COLO829 (cell line): ENCODE results near the gene KIAA1328.
"Not testable (repeated sequence)": the region's sequence is repeated elsewhere in the genome, so short reads cannot be mapped to it uniquely, and the experiment has no call there.

Experiments
- DNase-seq: peaks from one replicate; pipeline ENCODE4 v3.0.0; 2012; ENCODE audit warnings: low spot score

KIAA1328 gene

GRCh38 chr18:37156330-37156942, 327.5 kb downstream of the KIAA1328 start:
- DNase-seq = no peak

DNA sequence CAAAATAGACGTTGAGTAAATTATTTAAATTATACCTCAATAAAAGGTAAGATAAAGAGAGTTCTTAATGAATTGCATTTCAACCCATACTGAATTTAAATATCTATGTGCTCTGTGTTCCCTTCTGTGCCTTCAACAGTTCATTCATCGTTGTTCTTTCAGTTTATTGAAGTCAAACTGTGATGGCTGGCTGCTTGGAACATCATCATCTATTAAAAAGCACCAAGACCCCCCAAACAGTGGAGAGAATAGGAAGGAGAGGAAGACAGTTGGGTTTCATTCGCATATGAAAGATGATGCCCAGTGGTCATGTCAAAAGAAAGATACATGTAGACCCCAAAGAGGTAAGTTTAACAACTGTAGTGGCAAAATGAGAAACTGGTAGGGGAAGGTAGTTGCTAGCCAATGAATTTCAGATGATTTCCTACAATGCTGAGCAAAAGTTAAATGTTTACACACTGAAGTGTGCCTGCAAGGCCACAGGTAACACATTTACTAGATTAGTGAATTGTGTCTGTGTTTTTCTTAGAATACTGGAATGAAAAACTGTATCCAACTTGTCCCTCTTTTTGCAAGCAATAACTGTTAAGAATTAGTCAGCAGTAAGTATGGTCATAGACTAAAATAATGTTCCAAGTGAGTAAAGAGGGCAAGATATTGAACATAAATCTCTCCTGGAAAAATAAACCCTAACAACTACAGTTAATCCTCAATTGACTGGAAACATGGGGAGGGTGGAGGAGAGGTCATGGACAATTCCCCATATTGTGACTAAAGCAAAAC, 331.3 kb downstream of the KIAA1328 start:
- no peak for DNase-seq

GRCh38 chr18:37161491-37161890, 332.6 kb downstream of the KIAA1328 start:
- DNase-seq = no peak

- no peak for DNase-seq
Measured at GRCh38 chr18:37162551-37162950, 333.6 kb downstream of the KIAA1328 start.

DNA sequence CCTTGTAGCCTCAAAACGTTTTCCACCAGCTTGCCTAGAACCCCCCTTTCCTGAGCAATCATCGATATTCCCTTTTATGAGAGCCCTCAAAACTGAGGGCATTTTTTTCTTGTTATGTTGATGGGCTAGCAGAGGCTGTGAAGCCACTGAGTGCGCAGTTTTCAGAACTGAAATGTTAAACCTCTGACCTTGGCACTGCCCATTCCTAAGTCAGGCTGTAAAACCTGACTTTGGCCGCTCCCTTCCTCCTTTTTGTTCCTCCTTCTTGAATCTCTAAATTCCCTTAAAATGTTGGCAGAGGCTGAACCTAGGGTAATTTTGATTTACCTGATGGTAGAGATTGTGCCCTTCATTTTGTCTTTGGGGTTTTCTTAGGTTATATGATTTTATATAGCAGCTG, 334.2 kb downstream of the KIAA1328 start:
- DNase-seq = no peak

DNA sequence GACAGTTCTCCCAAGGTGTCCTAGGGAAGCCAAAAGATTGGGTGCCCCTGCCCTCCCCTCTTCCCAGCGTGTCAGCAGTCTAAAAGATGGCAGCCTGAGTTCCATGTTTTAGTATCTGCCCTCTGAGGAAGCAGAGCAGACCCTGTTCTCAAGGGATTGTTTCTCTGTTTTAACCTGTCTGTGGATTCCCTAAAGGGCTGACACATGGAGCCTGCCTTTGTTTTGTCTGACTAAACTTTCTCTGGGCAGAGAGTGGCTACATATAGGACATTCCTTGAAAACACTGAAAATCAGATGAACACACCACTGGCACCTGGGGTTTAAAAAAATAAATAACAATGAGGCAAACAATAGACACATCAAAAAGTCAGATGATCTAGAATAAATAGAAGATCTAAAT, 337.6 kb downstream of the KIAA1328 start:
- no peak for DNase-seq

GRCh38 chr18:37166966-37167365, 338.0 kb downstream of the KIAA1328 start:
- not testable (repeated sequence) for DNase-seq

GRCh38 chr18:37170984-37171383, 342.1 kb downstream of the KIAA1328 start:
- no peak for DNase-seq

DNA sequence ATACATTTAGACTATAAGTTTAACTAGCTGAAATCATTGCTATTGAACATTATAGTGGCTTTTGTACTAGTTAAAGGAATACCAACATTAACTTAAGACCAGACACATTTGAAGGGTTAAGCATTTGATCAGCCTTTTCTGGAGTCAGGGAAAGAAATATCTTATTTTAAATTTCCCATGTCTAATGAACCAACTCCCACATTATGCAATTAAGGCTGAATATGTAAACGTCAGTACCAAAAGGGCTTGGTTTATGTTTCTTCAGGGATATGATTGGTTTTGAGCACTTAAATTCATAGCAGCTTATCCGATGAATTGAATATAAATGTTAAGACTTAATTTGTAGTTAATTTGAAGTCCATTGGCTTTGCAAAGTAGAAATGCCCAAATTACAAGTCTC, 344.5 kb downstream of the KIAA1328 start:
- DNase-seq = no peak

- no peak for DNase-seq
Measured at GRCh38 chr18:37175727-37176620, 347.0 kb downstream of the KIAA1328 start.

- no peak for DNase-seq
Measured at GRCh38 chr18:37176621-37176934, 347.7 kb downstream of the KIAA1328 start.

DNA sequence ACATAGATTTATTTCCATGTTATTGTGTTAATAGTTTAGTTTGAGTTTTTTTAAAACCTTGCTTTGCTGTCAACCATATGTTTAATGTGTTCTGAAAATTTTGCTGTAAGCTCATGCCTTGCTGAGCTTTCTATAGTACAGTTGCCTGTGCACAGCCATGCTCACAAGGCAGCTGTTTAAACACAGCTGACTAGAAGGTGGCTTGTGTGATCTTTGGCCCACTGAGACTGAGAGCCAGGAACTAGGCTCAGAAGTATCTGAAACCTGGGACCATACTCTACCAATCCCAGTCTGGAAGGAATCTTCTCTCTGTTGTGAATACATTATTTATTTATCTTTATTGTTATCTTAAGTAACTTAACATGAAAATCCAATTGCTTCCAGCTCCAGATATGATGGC, 350.5 kb downstream of the KIAA1328 start:
- DNase-seq = no peak

DNA sequence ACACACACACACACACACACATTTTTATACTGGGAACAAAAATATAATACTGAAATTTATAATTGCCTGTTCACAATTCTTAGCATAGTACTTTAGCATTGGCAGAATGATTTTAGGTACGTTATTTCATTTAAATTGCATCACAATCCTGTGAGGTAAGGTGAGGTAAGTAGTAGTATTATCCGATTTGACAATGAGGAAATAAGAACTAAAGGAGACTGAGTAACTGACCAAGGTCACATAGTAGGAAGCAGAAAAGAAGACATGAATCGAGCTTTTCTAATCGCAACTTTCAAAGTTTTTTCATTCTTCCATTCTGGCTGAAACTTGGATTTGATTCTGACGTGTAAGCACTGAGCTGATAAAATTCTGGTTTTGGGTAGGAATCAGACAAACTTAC, 351.2 kb downstream of the KIAA1328 start:
- DNase-seq = no peak

- no peak for DNase-seq
Measured at GRCh38 chr18:37182340-37183135, 353.6 kb downstream of the KIAA1328 start.

DNA sequence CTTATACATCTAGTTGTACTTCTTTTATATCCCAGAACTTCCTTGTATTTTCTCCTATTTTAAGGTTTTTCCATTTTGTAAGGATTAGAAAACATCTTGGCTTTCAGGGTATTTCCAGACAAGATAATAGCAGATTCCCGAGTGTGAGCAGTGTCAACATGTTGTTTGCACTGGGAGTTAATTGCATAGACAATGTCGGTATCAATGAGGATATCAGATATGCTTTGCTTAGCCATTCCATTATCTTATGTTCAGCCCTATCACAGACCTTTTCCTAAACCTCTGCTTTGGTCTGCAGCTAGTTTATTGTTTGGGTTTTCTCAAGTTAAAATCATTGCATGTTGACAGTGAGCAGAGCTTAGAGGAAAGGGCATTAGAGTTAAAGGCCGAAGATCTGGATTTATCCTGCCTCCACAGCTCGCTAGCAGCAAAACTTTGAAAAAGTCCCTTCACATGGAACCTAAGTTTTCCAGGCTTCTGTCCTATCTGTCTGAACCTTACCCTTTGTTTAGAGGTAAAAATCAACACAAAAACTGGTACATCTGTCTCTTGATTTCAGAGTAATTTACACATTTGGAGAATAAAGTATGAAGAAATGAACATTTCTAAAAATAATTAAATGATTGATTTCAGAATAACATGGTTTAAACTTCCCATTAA, 355.4 kb downstream of the KIAA1328 start:
- DNase-seq = no peak

DNA sequence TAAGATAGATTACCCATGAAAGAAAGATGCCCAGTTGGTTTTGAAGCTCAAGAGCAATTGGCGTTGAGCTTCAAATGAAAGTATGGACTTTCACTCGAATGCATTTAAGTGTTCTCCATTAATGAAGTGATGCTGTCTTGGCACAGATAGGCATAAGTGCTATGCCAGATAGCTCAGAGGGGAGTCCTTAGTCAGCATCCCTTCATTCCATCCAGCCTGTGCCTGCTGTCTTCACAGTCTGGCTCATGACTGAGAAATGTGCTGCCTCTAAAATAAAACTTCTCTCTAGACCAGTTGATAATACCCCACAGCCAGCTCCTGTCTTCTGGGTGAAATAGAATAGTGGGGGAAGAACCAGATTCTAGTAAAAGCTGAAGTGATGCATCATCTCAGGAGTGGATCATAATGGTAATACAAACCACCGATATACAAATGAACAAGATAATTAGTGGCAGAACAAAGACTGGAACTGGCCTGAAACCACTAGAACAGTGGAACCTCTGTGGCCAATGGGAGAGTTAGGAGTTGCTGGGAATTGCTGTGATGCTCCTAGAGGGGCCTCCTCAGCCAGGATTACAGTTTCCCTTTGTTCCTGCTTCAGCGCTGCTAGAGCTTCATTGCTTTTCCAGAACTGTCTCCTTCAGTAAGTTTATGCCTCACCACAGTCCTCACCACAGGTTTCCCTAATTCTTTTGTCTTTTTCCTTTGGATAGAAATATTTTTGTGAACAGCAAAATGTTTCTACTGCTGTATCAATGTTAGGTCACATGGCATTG, 359.3 kb downstream of the KIAA1328 start:
- no peak for DNase-seq

- DNase-seq = no peak
Measured at GRCh38 chr18:37199741-37200140, 370.8 kb downstream of the KIAA1328 start.

DNA sequence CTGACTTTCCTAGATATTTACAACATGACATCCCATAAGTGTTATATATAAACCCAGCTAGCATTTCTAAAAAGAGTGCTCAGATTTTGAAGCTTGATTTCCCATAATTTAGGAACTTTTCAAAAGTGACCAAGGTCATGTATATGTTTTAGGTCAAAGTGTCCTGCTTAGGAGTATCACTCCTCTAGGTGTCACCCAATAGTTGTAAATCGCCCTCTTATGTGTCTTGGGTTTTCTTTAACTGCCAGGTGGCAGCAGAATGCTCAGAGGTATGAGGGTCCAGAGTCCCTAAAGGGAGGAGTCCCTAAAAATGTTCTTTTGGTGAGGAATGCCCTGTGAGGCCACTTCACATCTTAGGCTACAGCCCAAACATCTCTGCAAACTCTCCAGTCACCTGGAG, 378.4 kb downstream of the KIAA1328 start:
- DNase-seq = no peak

DNA sequence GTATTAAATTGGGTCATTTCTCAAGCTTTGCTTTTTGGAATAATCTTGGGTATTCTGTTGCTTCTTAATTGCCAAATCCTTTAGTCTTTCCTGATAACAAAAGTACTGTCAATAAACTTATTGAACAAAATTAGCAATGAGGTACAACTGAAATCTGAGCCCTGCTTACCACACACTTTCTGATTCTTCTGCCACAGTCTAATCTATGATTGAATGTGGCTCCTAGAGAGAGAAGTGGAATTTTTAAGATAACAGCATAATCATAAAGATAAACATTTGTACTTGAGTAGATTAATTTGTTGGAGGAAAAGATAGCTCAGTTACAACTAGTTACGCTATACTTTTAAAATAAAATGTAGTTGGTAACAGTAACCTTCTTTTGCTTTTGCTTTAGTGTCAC, 381.9 kb downstream of the KIAA1328 start:
- no peak for DNase-seq

- DNase-seq = no peak
Measured at GRCh38 chr18:37218022-37218590, 389.2 kb downstream of the KIAA1328 start.
